ENCODE data around the gene GIGYF2.

The GIGYF2 gene

GRCh38 chr2:232731470-232731869 lies 34.3 kb downstream of the GIGYF2 start:
- no peak for TF ChIP-seq YY1 (IDR thresholded peaks at IDR 0.05; ENCODE audit: low read depth)
- TF ChIP-seq NFIC (IDR thresholded peaks at IDR 0.05): no peak
- no peak for TF ChIP-seq EP300 (IDR thresholded peaks at IDR 0.05; ENCODE audit: borderline replicate concordance)
- TF ChIP-seq TEAD4 (IDR thresholded peaks at IDR 0.05): no peak
- no peak for TF ChIP-seq CREB1 (IDR thresholded peaks at IDR 0.05; ENCODE audit: low read depth)
- no peak for TF ChIP-seq FOXM1 (IDR thresholded peaks at IDR 0.05; ENCODE audit: borderline replicate concordance, low read depth)
- no peak for TF ChIP-seq REST (IDR thresholded peaks at IDR 0.05; ENCODE audit: low read depth)
- no peak for TF ChIP-seq TCF12 (IDR thresholded peaks at IDR 0.05; ENCODE audit: low read depth)
- no peak for TF ChIP-seq USF1 (IDR thresholded peaks at IDR 0.05)
- no peak for TF ChIP-seq RAD21 (IDR thresholded peaks at IDR 0.05; ENCODE audit: low read depth)
- TF ChIP-seq ZBTB7A (IDR thresholded peaks at IDR 0.05; ENCODE audit: low read depth): no peak

GRCh38 chr2:232741294-232741693 lies 44.2 kb downstream of the GIGYF2 start:
- TF ChIP-seq TCF12 (IDR thresholded peaks at IDR 0.05; ENCODE audit: low read depth): no peak
- no peak for TF ChIP-seq CREB1 (IDR thresholded peaks at IDR 0.05; ENCODE audit: low read depth)
- TF ChIP-seq TEAD4 (IDR thresholded peaks at IDR 0.05): no peak
- TF ChIP-seq EGR1 (IDR thresholded peaks at IDR 0.05): no peak
- no peak for TF ChIP-seq CEBPB (IDR thresholded peaks at IDR 0.05)
- no peak for TF ChIP-seq REST (IDR thresholded peaks at IDR 0.05; ENCODE audit: low read depth)
- no peak for TF ChIP-seq YY1 (IDR thresholded peaks at IDR 0.05; ENCODE audit: low read depth)
- TF ChIP-seq NFIC (IDR thresholded peaks at IDR 0.05): no peak
- no peak for TF ChIP-seq MAX (IDR thresholded peaks at IDR 0.05)
- no peak for TF ChIP-seq FOXM1 (IDR thresholded peaks at IDR 0.05; ENCODE audit: borderline replicate concordance, low read depth)

- TF ChIP-seq ZBTB7A (IDR thresholded peaks at IDR 0.05; ENCODE audit: low read depth) (no peak), NFIC (IDR thresholded peaks at IDR 0.05) (no peak), MAX (IDR thresholded peaks at IDR 0.05) (no peak), USF1 (IDR thresholded peaks at IDR 0.05) (no peak), CREB1 (IDR thresholded peaks at IDR 0.05; ENCODE audit: low read depth) (no peak), EGR1 (IDR thresholded peaks at IDR 0.05) (no peak), TEAD4 (IDR thresholded peaks at IDR 0.05) (no peak), TCF12 (IDR thresholded peaks at IDR 0.05; ENCODE audit: low read depth) (no peak), REST (IDR thresholded peaks at IDR 0.05; ENCODE audit: low read depth) (no peak), TAF1 (IDR thresholded peaks at IDR 0.05; ENCODE audit: low read depth) (no peak), EP300 (IDR thresholded peaks at IDR 0.05; ENCODE audit: borderline replicate concordance) (no peak), CEBPB (IDR thresholded peaks at IDR 0.05) (no peak), RAD21 (IDR thresholded peaks at IDR 0.05; ENCODE audit: low read depth) (no peak), YY1 (IDR thresholded peaks at IDR 0.05; ENCODE audit: low read depth) (no peak), FOXM1 (IDR thresholded peaks at IDR 0.05; ENCODE audit: borderline replicate concordance, low read depth) (no peak)
These were observed 44.8 kb downstream of the GIGYF2 start for GRCh38 chr2:232741972-232742371.

GRCh38 chr2:232744963-232745362 lies 47.8 kb downstream of the GIGYF2 start:
- TF ChIP-seq EGR1 (IDR thresholded peaks at IDR 0.05) (no peak), ZBTB7A (IDR thresholded peaks at IDR 0.05; ENCODE audit: low read depth) (no peak), TEAD4 (IDR thresholded peaks at IDR 0.05) (no peak), MAX (IDR thresholded peaks at IDR 0.05) (no peak), TAF1 (IDR thresholded peaks at IDR 0.05; ENCODE audit: low read depth) (no peak), RAD21 (IDR thresholded peaks at IDR 0.05; ENCODE audit: low read depth) (no peak), REST (IDR thresholded peaks at IDR 0.05; ENCODE audit: low read depth) (no peak), EP300 (IDR thresholded peaks at IDR 0.05; ENCODE audit: borderline replicate concordance) (no peak), NFIC (IDR thresholded peaks at IDR 0.05) (no peak), FOXM1 (IDR thresholded peaks at IDR 0.05; ENCODE audit: borderline replicate concordance, low read depth) (no peak), CEBPB (IDR thresholded peaks at IDR 0.05) (no peak), YY1 (IDR thresholded peaks at IDR 0.05; ENCODE audit: low read depth) (no peak), USF1 (IDR thresholded peaks at IDR 0.05) (no peak), CREB1 (IDR thresholded peaks at IDR 0.05; ENCODE audit: low read depth) (no peak), TCF12 (IDR thresholded peaks at IDR 0.05; ENCODE audit: low read depth) (no peak)

Data from Ishikawa (cell line).